ENCODE data around the gene BIN1. TPM values are rescaled to one million over a fixed set of nuclear protein-coding genes. Genes with fewer than 3 reads are reported as not detected.

The BIN1 gene
- total and polyA plus RNA-seq, 2 of the 4 experiments (the other 2 are of a cell fraction) = 18.1 to 25.7 TPM

DNA sequence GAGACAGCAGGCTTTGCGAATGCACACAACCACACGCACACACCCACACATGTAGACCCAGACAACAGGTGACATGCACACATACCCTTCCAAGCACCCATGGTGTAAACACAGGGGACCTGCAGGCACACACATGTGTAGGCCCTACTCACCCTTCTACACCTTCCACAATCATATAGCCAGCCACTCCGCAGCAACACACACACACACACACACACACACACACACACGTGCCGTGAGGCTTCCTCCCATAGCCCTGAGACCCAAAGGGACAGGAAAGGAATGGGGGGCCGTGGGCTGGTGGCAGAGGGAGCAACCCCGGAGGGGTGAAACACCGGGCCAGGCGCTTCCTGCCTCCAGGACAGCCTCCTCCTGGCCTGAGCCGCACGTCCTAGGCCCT is 37.4 kb downstream of the BIN1 start:
- Histone ChIP-seq H3K27ac (ENCODE audit: insufficient read depth, low read length) (no peak overlapping the region), H3K18ac (ENCODE audit: low read depth, low read length) (no peak overlapping the region), H3K36me3 (ENCODE audit: control insufficient read depth, insufficient read depth, low read length) (peaks cover 24% of the 10 kb centered on the region), H3K4me3 (ENCODE audit: insufficient read depth, low read depth, low read length) (no peak overlapping the region), H3K79me1 (ENCODE audit: low read depth in 1 of 2, low read length in 2 of 2) (peaks cover 0 to 8% of the 10 kb centered on the region in 2 experiments; a peak in 2 of 4 replicates), H3K14ac (replicated peaks; ENCODE audit: low read depth, low read length) (no peak overlapping the region), H4K8ac (ENCODE audit: low read depth in 2 of 2, low read length in 2 of 2) (no peak overlapping the region), H2AFZ (replicated peaks; ENCODE audit: low read length, poor library complexity) (no peak overlapping the region), H2AK9ac (replicated peaks; ENCODE audit: low read depth, low read length, poor library complexity) (no peak overlapping the region), H3K4me2 (ENCODE audit: low read depth, low read length) (no peak overlapping the region), H4K91ac (ENCODE audit: insufficient read depth, low read depth, low read length) (no peak overlapping the region), H2BK20ac (ENCODE audit: low read depth, low read length) (no peak overlapping the region), H3K27me3 (ENCODE audit: control insufficient read depth, insufficient read depth, low read length) (no peaks in the 10 kb centered on the region), H3K9ac (ENCODE audit: low read depth, low read length) (no peak overlapping the region), H2BK120ac (ENCODE audit: low read depth, low read length) (no peak overlapping the region), H3K56ac (ENCODE audit: extremely low read depth, insufficient read depth, low read length) (no peak overlapping the region), H2BK15ac (ENCODE audit: low read depth, low read length) (no peak overlapping the region), H2BK5ac (ENCODE audit: low read depth, low read length, poor library complexity, severe bottlenecking) (no peak overlapping the region), H3K9me1 (ENCODE audit: insufficient read depth, low read length) (peaks cover 12% of the 10 kb centered on the region), H3K4me1 (ENCODE audit: control insufficient read depth, insufficient read depth, low read length) (peaks cover 11% of the 10 kb centered on the region), H3K23ac (ENCODE audit: low read depth, low read length) (no peak overlapping the region), H4K5ac (ENCODE audit: low read depth, low read length) (no peak overlapping the region), H3K9me3 (ENCODE audit: control insufficient read depth, insufficient read depth, low read length) (no peaks in the 10 kb centered on the region), H4K20me1 (ENCODE audit: insufficient read depth, low read length) (peaks cover 13% of the 10 kb centered on the region), H3K4ac (ENCODE audit: low read depth, low read length) (no peak overlapping the region), H2AK5ac (ENCODE audit: low read depth, low read length) (peak overlapping the region; percentile 15; the same call in 1 of the 2 replicates)
- ChIA-PET POLR2A (ENCODE audit: unreplicated experiment) (no interaction called here), CTCF (no interaction called here)
- WGBS, 2 experiments (ENCODE audit: extremely low coverage in 2 of 2, insufficient read length in 1 of 2) = 93% methylated on average over 3 of the region's 11 CpGs; no CpG with 5 or more reads in 1 of the 2 experiments
- in situ Hi-C loops (cut with MboI; ENCODE audit: low sequenced_read_pairs) (loop anchor here (10.0 kb wide), 1 partner anchor 105 kb away; no protein-coding TSS in a partner anchor), intact Hi-C loops (cut with micrococcal nuclease) (loop anchor here (2.0 to 10.0 kb wide), 3 partner anchors 37 to 405 kb away; partner anchors contain the start of genes BIN1 and ERCC3), dilution Hi-C loops (cut with HindIII; ENCODE audit: low sequenced_read_pairs, unreplicated experiment) (no loop called here)
- no TSS peak for BruUV-seq (replicated peaks)
- DNase-seq (no peak), ATAC-seq (ENCODE audit: low read depth) (no peak)
- TF ChIP-seq MXI1 (IDR thresholded peaks at IDR 0.05; ENCODE audit: borderline replicate concordance, low read depth, low read length) = no peak
- TF ChIP-seq, protein P1, sequence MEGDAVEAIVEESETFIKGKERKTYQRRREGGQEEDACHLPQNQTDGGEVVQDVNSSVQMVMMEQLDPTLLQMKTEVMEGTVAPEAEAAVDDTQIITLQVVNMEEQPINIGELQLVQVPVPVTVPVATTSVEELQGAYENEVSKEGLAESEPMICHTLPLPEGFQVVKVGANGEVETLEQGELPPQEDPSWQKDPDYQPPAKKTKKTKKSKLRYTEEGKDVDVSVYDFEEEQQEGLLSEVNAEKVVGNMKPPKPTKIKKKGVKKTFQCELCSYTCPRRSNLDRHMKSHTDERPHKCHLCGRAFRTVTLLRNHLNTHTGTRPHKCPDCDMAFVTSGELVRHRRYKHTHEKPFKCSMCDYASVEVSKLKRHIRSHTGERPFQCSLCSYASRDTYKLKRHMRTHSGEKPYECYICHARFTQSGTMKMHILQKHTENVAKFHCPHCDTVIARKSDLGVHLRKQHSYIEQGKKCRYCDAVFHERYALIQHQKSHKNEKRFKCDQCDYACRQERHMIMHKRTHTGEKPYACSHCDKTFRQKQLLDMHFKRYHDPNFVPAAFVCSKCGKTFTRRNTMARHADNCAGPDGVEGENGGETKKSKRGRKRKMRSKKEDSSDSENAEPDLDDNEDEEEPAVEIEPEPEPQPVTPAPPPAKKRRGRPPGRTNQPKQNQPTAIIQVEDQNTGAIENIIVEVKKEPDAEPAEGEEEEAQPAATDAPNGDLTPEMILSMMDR (conservative IDR thresholded peaks at IDR 0.05; ENCODE audit: low read depth, low read length) = no peak
- TF ChIP-seq CEBPB (IDR thresholded peaks at IDR 0.05; ENCODE audit: low read depth, low read length) = no peak
- TF ChIP-seq, protein P2, sequence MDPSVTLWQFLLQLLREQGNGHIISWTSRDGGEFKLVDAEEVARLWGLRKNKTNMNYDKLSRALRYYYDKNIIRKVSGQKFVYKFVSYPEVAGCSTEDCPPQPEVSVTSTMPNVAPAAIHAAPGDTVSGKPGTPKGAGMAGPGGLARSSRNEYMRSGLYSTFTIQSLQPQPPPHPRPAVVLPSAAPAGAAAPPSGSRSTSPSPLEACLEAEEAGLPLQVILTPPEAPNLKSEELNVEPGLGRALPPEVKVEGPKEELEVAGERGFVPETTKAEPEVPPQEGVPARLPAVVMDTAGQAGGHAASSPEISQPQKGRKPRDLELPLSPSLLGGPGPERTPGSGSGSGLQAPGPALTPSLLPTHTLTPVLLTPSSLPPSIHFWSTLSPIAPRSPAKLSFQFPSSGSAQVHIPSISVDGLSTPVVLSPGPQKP (IDR thresholded peaks at IDR 0.05; ENCODE audit: borderline replicate concordance, low read depth, low read length) = no peak
- no peak for TF ChIP-seq MAZ (IDR thresholded peaks at IDR 0.05; ENCODE audit: borderline replicate concordance, low read depth, low read length)
- no peak for TF ChIP-seq MAFK (IDR thresholded peaks at IDR 0.05; ENCODE audit: low read depth, low read length)
- no peak for TF ChIP-seq SMC3 (IDR thresholded peaks at IDR 0.05; ENCODE audit: low read depth, low read length)
- TF ChIP-seq RAD21 (IDR thresholded peaks at IDR 0.05; ENCODE audit: low read length) = no peak
- TF ChIP-seq RFX5 (IDR thresholded peaks at IDR 0.05; ENCODE audit: low read depth, low read length) = no peak
- no peak for TF ChIP-seq FOS (IDR thresholded peaks at IDR 0.05; ENCODE audit: low read depth, low read length)
- no peak for TF ChIP-seq RCOR1 (IDR thresholded peaks at IDR 0.05; ENCODE audit: insufficient replicate concordance, low read length)
- TF ChIP-seq, protein P3, sequence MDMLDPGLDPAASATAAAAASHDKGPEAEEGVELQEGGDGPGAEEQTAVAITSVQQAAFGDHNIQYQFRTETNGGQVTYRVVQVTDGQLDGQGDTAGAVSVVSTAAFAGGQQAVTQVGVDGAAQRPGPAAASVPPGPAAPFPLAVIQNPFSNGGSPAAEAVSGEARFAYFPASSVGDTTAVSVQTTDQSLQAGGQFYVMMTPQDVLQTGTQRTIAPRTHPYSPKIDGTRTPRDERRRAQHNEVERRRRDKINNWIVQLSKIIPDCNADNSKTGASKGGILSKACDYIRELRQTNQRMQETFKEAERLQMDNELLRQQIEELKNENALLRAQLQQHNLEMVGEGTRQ (IDR thresholded peaks at IDR 0.05; ENCODE audit: low read depth, low read length) = no peak
- no peak for TF ChIP-seq BHLHE40 (IDR thresholded peaks at IDR 0.05; ENCODE audit: low read depth, low read length)
- TF ChIP-seq NFE2L2 (IDR thresholded peaks at IDR 0.05; ENCODE audit: low read depth, low read length) = no peak
- no peak for TF ChIP-seq POLR2A (IDR thresholded peaks at IDR 0.05; ENCODE audit: low read depth, low read length)
- TF ChIP-seq CHD1 (IDR thresholded peaks at IDR 0.05; ENCODE audit: low read depth, low read length) = no peak

All from IMR-90 (cell line).